OCI-LY7 (cell line): Measurements from ENCODE around the gene MIEF2. TPM values are rescaled to one million over a fixed set of nuclear protein-coding genes. Genes with fewer than 3 reads are reported as not detected.

Experiments
- BruUV-seq: library from RNA; stranded (reverse); fragments of 400-500 nt; replicated peaks from 2 replicates; lab custom pipeline; 2021; lab: Mats Ljungman, UMichigan
- CTCF ChIA-PET: fragments of 300-600 bp; sonication (Branson Sonifier 250); formaldehyde crosslinking; loops from one replicate; lab custom pipeline; 2022; ENCODE audit warnings: antibody characterized with exemption; ENCODE audit not compliant: unreplicated experiment; lab: Charles Lee
- POLR2A ChIA-PET: fragments of 300-600 bp; sonication (Branson Sonifier 250); formaldehyde crosslinking; loops from one replicate; lab custom pipeline; 2022; ENCODE audit warnings: antibody characterized with exemption; lab: Charles Lee
- DNase-seq: peaks from one replicate; pipeline ENCODE4 v3.0.0-alpha.2; 2015; ENCODE audit warnings: low spot score
- H2AFZ ChIP-seq: fragments of 200-600 bp; sonication (generic), shearing (Covaris generic); 2 replicates; pipeline ENCODE4 v1.6.1; 2014; ENCODE audit warnings: mild to moderate bottlenecking, antibody characterized with exemption, low read length, moderate library complexity
- H3K27ac ChIP-seq: fragments of 200-600 bp; sonication (generic); 2 replicates; pipeline ENCODE4 v1.5.1; 2014; ENCODE audit warnings: mixed run types, low read depth, mild to moderate bottlenecking, moderate library complexity, low read length, inconsistent platforms; ENCODE audit not compliant: poor library complexity, severe bottlenecking
- H3K36me3 ChIP-seq: fragments of 200-600 bp; sonication (generic); 2 replicates; pipeline ENCODE4 v1.6.1; 2014; ENCODE audit warnings: mild to moderate bottlenecking, antibody characterized with exemption, low read length, moderate library complexity, mixed read lengths; ENCODE audit not compliant: insufficient read depth
- H3K4me1 ChIP-seq: fragments of 200-600 bp; sonication (generic); 2 replicates; pipeline ENCODE4 v1.5.1; 2014; ENCODE audit warnings: mild to moderate bottlenecking, low read length; ENCODE audit not compliant: insufficient read depth, poor library complexity, severe bottlenecking
- H3K4me2 ChIP-seq: fragments of 200-600 bp; sonication (generic); 2 replicates; pipeline ENCODE4 v1.6.1; 2014; ENCODE audit warnings: mild to moderate bottlenecking, low read length
- H3K4me3 ChIP-seq: fragments of 200-600 bp; sonication (generic); 2 replicates; pipeline ENCODE4 v1.5.1; 2014; ENCODE audit warnings: mild to moderate bottlenecking, low read depth, low read length; ENCODE audit not compliant: poor library complexity, severe bottlenecking
- H3K79me2 ChIP-seq: fragments of 200-600 bp; sonication (generic); 2 replicates; pipeline ENCODE4 v1.6.1; 2016; ENCODE audit warnings: low read depth, mild to moderate bottlenecking, low read length, moderate library complexity, mixed read lengths; ENCODE audit not compliant: insufficient read depth
- H3K9me2 ChIP-seq: fragments of 200-600 bp; sonication (generic); 2 replicates; pipeline ENCODE4 v1.6.1; 2016; ENCODE audit warnings: mild to moderate bottlenecking, low read length, mixed read lengths; ENCODE audit not compliant: insufficient read depth
- H3K9me3 ChIP-seq: fragments of 200-600 bp; sonication (generic); 2 replicates; pipeline ENCODE4 v1.6.1; 2014; ENCODE audit warnings: mild to moderate bottlenecking, mixed run types, low read length, mixed read lengths
- H4K20me1 ChIP-seq: fragments of 200-600 bp; sonication (generic); 2 replicates; pipeline ENCODE4 v1.6.1; 2014; ENCODE audit warnings: mild to moderate bottlenecking, antibody characterized with exemption, low read length, moderate library complexity, mixed read lengths; ENCODE audit not compliant: insufficient read depth
- CTCF ChIP-seq: fragments of 200-600 bp; sonication (generic); conservative IDR thresholded peaks from 2 replicates; pipeline ENCODE4 v1.5.1; 2014; ENCODE audit warnings: mild to moderate bottlenecking, antibody characterized with exemption, low read length, moderate library complexity, mixed read lengths
- EZH2phosphoT487 ChIP-seq: fragments of 200-600 bp; sonication (generic); IDR thresholded peaks from 2 replicates; pipeline ENCODE4 v1.6.1; 2018; ENCODE audit warnings: low read depth, borderline replicate concordance, mild to moderate bottlenecking, mixed run types, antibody characterized with exemption, low read length, moderate library complexity, mixed read lengths
- intact Hi-C: fragments of 100-400 bp; cut with micrococcal nuclease; formaldehyde crosslinking; loops from one replicate; pipeline ENCODE4 v1.10.0; 2022; ENCODE audit not compliant: unreplicated experiment
- total RNA-seq, 2 experiments: library from RNA; depleted of rRNA in 1 of 2; stranded (reverse); fragments of >200 nt in 1 of 2; shearing (Covaris generic) in 1 of 2; gene quantifications; 2 replicates each; pipeline ENCODE4 v1.2.3, GENCODE V29; 2014 to 2022

The MIEF2 gene
- total RNA-seq, 2 experiments from 2014 or later: 7.9 to 11.8 TPM

DNA sequence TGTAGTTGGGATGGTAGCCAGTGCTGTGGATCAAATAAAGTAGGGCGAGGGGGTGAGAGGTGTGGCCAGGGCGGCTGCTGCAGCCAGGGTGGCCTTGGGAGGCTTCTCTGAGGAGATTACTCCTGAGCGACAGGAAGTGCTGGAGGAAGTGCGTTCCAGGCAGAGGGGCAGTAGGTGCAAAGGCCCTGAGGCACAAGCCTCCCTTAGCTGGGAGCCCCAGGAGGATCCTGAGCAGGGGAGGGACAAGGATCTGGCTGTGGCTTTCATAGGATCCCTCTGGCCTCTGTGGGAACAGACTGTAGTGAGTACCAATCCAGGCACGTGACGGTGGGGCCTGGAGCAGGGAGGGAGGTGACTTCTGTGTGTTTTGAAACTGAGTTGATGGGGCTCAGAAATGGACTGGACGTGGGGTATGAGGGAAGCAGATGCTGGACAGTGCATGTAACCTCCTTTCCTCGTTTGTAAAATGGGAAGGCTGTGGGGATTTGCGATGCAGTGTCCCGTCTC, 32.2 kb upstream of the MIEF2 start:
- TF ChIP-seq EZH2phosphoT487 (no peak), CTCF (no peak)
- ChIA-PET POLR2A (no interaction called here), CTCF (no interaction called here)
- no TSS peak for BruUV-seq
- no peaks in the 10 kb centered on the region for H3K36me3 ChIP-seq
- H3K27ac ChIP-seq: no peak overlapping the region
- no peak overlapping the region for H3K4me2 ChIP-seq
- no peak overlapping the region for H2AFZ ChIP-seq
- no peaks in the 10 kb centered on the region for H3K9me3 ChIP-seq
- H3K4me3 ChIP-seq: no peak overlapping the region
- no peaks in the 10 kb centered on the region for H4K20me1 ChIP-seq
- intact Hi-C loops: no loop called here
- no peaks in the 10 kb centered on the region for H3K79me2 ChIP-seq
- H3K4me1 ChIP-seq: peaks cover 15% of the 10 kb centered on the region
- H3K9me2 ChIP-seq: no peaks in the 10 kb centered on the region
- no peak for DNase-seq

GRCh38 chr17:18229254-18229653, 31.2 kb upstream of the MIEF2 start:
- Histone ChIP-seq H3K36me3 (no peaks in the 10 kb centered on the region; the same call in 1 of the 2 replicates), H3K79me2 (no peaks in the 10 kb centered on the region), H3K4me3 (no peak overlapping the region), H3K4me1 (peaks cover 15% of the 10 kb centered on the region), H3K27ac (no peak overlapping the region), H3K9me3 (no peaks in the 10 kb centered on the region), H3K4me2 (no peak overlapping the region), H3K9me2 (no peaks in the 10 kb centered on the region), H2AFZ (no peak overlapping the region), H4K20me1 (no peaks in the 10 kb centered on the region)
- no peak for TF ChIP-seq EZH2phosphoT487
- TF ChIP-seq CTCF: no peak
- intact Hi-C loops: no loop called here
- ChIA-PET POLR2A (no interaction called here), CTCF (no interaction called here)
- DNase-seq: no peak
- BruUV-seq: no TSS peak

- ChIA-PET CTCF (no interaction called here), POLR2A (no interaction called here)
- H3K4me1 ChIP-seq: peaks cover 13% of the 10 kb centered on the region
- no peak for DNase-seq
- intact Hi-C loops: no loop called here
- H4K20me1 ChIP-seq: no peaks in the 10 kb centered on the region
- no peaks in the 10 kb centered on the region for H3K9me2 ChIP-seq
- H3K79me2 ChIP-seq: no peaks in the 10 kb centered on the region
- no TSS peak for BruUV-seq
- no peaks in the 10 kb centered on the region for H3K9me3 ChIP-seq
- no peak overlapping the region for H3K4me2 ChIP-seq
- H3K36me3 ChIP-seq: no peaks in the 10 kb centered on the region; the same call in 1 of the 2 replicates
- no peak overlapping the region for H3K4me3 ChIP-seq
- no peak for TF ChIP-seq CTCF
- TF ChIP-seq EZH2phosphoT487: no peak
- H3K27ac ChIP-seq: no peak overlapping the region
- no peak overlapping the region for H2AFZ ChIP-seq
Measured at GRCh38 chr17:18229771-18230170, 30.7 kb upstream of the MIEF2 start.
